ENCODE measurements around the gene COL18A1.

- TF ChIP-seq TAF1 (IDR thresholded peaks at IDR 0.05; ENCODE audit: low read depth, low read length) (no peak), CTCF (IDR thresholded peaks at IDR 0.05; ENCODE audit: control extremely low read depth in 1 of 3, insufficient read depth in 1 of 3, low read depth in 1 of 3, low read length in 3 of 3) (peak in 2 of 3 experiments; percentile 6 to 16; a peak in 3 of 4 replicates), PHF8 (conservative IDR thresholded peaks at IDR 0.05; ENCODE audit: low read depth, low read length) (no peak), BACH1 (IDR thresholded peaks at IDR 0.05; ENCODE audit: low read length) (no peak), ASH2L (IDR thresholded peaks at IDR 0.05; ENCODE audit: low read length) (no peak)
Observed at GRCh38 chr21:45515241-45516061, 110.5 kb downstream of the COL18A1 start.

All from H1 (cell line).